Loucy (cell line): ENCODE measurements around the gene SIM2.

Experiments used
- H2AFZ ChIP-seq: fragments of 200-600 bp; sonication (generic); 2 replicates; pipeline ENCODE4 v1.6.0; 2016; ENCODE audit warnings: antibody characterized with exemption, mild to moderate bottlenecking, low read length, moderate library complexity
- H3F3A ChIP-seq: fragments of 200-600 bp; 2 replicates; pipeline ENCODE4 v1.6.0; 2016; ENCODE audit warnings: antibody characterized with exemption, low read depth, mild to moderate bottlenecking
- H3K27me3 ChIP-seq: fragments of 200-600 bp; sonication (generic); 2 replicates; pipeline ENCODE4 v1.6.1; 2014; ENCODE audit warnings: low read length, mild to moderate bottlenecking; ENCODE audit not compliant: insufficient read depth, poor library complexity, severe bottlenecking
- H3K36me3 ChIP-seq: fragments of 200-600 bp; sonication (generic); 2 replicates; pipeline ENCODE4 v1.6.1; 2016; ENCODE audit warnings: low read length; ENCODE audit not compliant: insufficient read depth
- H3K4me1 ChIP-seq: fragments of 200-600 bp; sonication (generic); 2 replicates; pipeline ENCODE4 v1.5.1; 2014; ENCODE audit warnings: low read length, mild to moderate bottlenecking; ENCODE audit not compliant: insufficient read depth, poor library complexity, severe bottlenecking
- H3K4me2 ChIP-seq: fragments of 200-600 bp; sonication (generic); 2 replicates; pipeline ENCODE4 v1.6.0; 2014; ENCODE audit warnings: antibody characterized with exemption, low read length, low read depth, mild to moderate bottlenecking; ENCODE audit not compliant: poor library complexity, severe bottlenecking
- H3K4me3 ChIP-seq: fragments of 200-600 bp; sonication (generic); 2 replicates; pipeline ENCODE4 v1.5.1; 2014; ENCODE audit warnings: low read length, mild to moderate bottlenecking, mixed read lengths; ENCODE audit not compliant: poor library complexity, severe bottlenecking
- H3K79me2 ChIP-seq: fragments of 200-600 bp; sonication (generic); 2 replicates; pipeline ENCODE4 v1.6.1; 2014; ENCODE audit warnings: low read length; ENCODE audit not compliant: insufficient read depth
- H3K9ac ChIP-seq: fragments of 200-600 bp; sonication (generic); 2 replicates; pipeline ENCODE4 v1.6.0; 2014; ENCODE audit warnings: mild to moderate bottlenecking, low read depth, low read length, moderate library complexity; ENCODE audit not compliant: poor library complexity, severe bottlenecking
- H3K9me2 ChIP-seq: fragments of 200-600 bp; sonication (generic); replicated peaks from 2 replicates; pipeline ENCODE4 v1.6.1; 2016; ENCODE audit warnings: low read depth, low read length, mixed read lengths
- H3K9me3 ChIP-seq: fragments of 200-600 bp; sonication (generic); 2 replicates; pipeline ENCODE4 v1.6.1; 2014; ENCODE audit warnings: mild to moderate bottlenecking, antibody characterized with exemption, low read length, low read depth; ENCODE audit not compliant: insufficient read depth
- H4K20me1 ChIP-seq: fragments of 200-600 bp; sonication (generic); 2 replicates; pipeline ENCODE4 v1.6.0; 2014; ENCODE audit warnings: antibody characterized with exemption, low read length, mild to moderate bottlenecking; ENCODE audit not compliant: insufficient read depth, poor library complexity, severe bottlenecking
- CTCF ChIP-seq: fragments of 200-600 bp; sonication (generic); conservative IDR thresholded peaks from 2 replicates; pipeline ENCODE4 v1.5.1; 2014; ENCODE audit warnings: mild to moderate bottlenecking, antibody characterized with exemption, low read length
- EZH2phosphoT487 ChIP-seq: fragments of 200-600 bp; IDR thresholded peaks from 2 replicates; pipeline ENCODE4 v1.6.1; 2018; ENCODE audit warnings: antibody characterized with exemption, mild to moderate bottlenecking, moderate library complexity, borderline replicate concordance

SIM2 gene

GRCh38 chr21:36706951-36707762 is 8.2 kb downstream of the SIM2 start:
- Histone ChIP-seq H3K27me3 (no peaks in the 10 kb centered on the region), H3K4me3 (peak overlapping the region; percentile 57), H3K4me2 (peak overlapping the region; percentile 75), H2AFZ (peak overlapping the region; percentile 68; the same call in 1 of the 2 replicates), H3K4me1 (peaks cover 20% of the 10 kb centered on the region), H3K9ac (no peak overlapping the region), H4K20me1 (no peaks in the 10 kb centered on the region), H3F3A (no peaks in the 10 kb centered on the region), H3K9me3 (no peaks in the 10 kb centered on the region), H3K79me2 (no peaks in the 10 kb centered on the region), H3K36me3 (no peaks in the 10 kb centered on the region), H3K9me2 (no peaks in the 10 kb centered on the region)
- TF ChIP-seq CTCF (no peak), EZH2phosphoT487 (no peak)

GRCh38 chr21:36707763-36708285 is 8.9 kb downstream of the SIM2 start:
- Histone ChIP-seq H3K9me2 (no peaks in the 10 kb centered on the region), H3K4me2 (no peak overlapping the region), H3K27me3 (no peaks in the 10 kb centered on the region), H3K4me3 (no peak overlapping the region), H3K79me2 (no peaks in the 10 kb centered on the region), H4K20me1 (no peaks in the 10 kb centered on the region), H3K9me3 (no peaks in the 10 kb centered on the region), H3F3A (no peaks in the 10 kb centered on the region), H3K36me3 (no peaks in the 10 kb centered on the region), H2AFZ (no peak overlapping the region), H3K4me1 (peaks cover 20% of the 10 kb centered on the region), H3K9ac (no peak overlapping the region)
- TF ChIP-seq EZH2phosphoT487 (no peak), CTCF (no peak)

GRCh38 chr21:36708286-36709029 is 9.5 kb downstream of the SIM2 start:
- TF ChIP-seq CTCF (no peak), EZH2phosphoT487 (no peak)
- H3K4me2 ChIP-seq: no peak overlapping the region
- H4K20me1 ChIP-seq: no peaks in the 10 kb centered on the region
- H3K9ac ChIP-seq: no peak overlapping the region
- H3K79me2 ChIP-seq: no peaks in the 10 kb centered on the region
- H3K4me1 ChIP-seq: peaks cover 20% of the 10 kb centered on the region
- H3K9me2 ChIP-seq: no peaks in the 10 kb centered on the region
- H3K27me3 ChIP-seq: no peaks in the 10 kb centered on the region
- no peaks in the 10 kb centered on the region for H3K36me3 ChIP-seq
- H2AFZ ChIP-seq: no peak overlapping the region
- H3F3A ChIP-seq: no peaks in the 10 kb centered on the region
- H3K9me3 ChIP-seq: no peaks in the 10 kb centered on the region
- H3K4me3 ChIP-seq: no peak overlapping the region
